Astrocyte (in vitro differentiated cells and primary cell): ENCODE results near the gene NCAPG2.

Experiments
- EZH2 ChIP-seq: IDR thresholded peaks from 2 replicates; pipeline ENCODE4 v1.6.1; 2012; ENCODE audit warnings: mild to moderate bottlenecking, low read length, inconsistent platforms; ENCODE audit not compliant: insufficient read depth
- TF ChIP-seq, protein P1 (sequence below): IDR thresholded peaks from 2 replicates; pipeline ENCODE4 v1.5.1; 2011; ENCODE audit warnings: low read depth, mild to moderate bottlenecking, inconsistent platforms, low read length, moderate library complexity; ENCODE audit not compliant: insufficient read depth

DNA sequence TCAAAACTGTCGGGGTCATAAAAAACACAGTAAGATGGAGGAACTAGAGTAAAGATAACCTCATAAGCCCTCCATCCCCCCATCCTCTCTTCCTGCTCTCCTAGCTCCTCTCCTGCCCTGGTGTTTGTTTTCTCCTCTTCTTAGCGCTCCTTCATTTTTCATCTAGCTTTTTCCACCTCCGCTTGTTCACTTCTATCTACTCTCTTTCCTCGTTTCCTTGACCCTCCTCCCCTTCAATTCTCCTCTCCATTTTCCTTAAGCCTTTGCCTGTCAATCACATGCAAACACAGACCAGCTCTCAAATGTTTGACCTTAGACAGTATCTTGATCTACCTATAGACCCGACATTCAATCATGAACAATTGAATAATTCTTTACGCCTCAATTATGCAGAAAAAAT lies 10.0 kb downstream of the NCAPG2 start:
- TF ChIP-seq, protein P1, sequence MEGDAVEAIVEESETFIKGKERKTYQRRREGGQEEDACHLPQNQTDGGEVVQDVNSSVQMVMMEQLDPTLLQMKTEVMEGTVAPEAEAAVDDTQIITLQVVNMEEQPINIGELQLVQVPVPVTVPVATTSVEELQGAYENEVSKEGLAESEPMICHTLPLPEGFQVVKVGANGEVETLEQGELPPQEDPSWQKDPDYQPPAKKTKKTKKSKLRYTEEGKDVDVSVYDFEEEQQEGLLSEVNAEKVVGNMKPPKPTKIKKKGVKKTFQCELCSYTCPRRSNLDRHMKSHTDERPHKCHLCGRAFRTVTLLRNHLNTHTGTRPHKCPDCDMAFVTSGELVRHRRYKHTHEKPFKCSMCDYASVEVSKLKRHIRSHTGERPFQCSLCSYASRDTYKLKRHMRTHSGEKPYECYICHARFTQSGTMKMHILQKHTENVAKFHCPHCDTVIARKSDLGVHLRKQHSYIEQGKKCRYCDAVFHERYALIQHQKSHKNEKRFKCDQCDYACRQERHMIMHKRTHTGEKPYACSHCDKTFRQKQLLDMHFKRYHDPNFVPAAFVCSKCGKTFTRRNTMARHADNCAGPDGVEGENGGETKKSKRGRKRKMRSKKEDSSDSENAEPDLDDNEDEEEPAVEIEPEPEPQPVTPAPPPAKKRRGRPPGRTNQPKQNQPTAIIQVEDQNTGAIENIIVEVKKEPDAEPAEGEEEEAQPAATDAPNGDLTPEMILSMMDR = no peak
- no peak for TF ChIP-seq EZH2
